ENCODE results near the gene POLR1G.

- TF ChIP-seq, protein P1, sequence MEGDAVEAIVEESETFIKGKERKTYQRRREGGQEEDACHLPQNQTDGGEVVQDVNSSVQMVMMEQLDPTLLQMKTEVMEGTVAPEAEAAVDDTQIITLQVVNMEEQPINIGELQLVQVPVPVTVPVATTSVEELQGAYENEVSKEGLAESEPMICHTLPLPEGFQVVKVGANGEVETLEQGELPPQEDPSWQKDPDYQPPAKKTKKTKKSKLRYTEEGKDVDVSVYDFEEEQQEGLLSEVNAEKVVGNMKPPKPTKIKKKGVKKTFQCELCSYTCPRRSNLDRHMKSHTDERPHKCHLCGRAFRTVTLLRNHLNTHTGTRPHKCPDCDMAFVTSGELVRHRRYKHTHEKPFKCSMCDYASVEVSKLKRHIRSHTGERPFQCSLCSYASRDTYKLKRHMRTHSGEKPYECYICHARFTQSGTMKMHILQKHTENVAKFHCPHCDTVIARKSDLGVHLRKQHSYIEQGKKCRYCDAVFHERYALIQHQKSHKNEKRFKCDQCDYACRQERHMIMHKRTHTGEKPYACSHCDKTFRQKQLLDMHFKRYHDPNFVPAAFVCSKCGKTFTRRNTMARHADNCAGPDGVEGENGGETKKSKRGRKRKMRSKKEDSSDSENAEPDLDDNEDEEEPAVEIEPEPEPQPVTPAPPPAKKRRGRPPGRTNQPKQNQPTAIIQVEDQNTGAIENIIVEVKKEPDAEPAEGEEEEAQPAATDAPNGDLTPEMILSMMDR (IDR thresholded peaks at IDR 0.05 in 8 of 11, conservative IDR thresholded peaks at IDR 0.05 in 3 of 11) = no peak
- no peak for TF ChIP-seq POLR2A (IDR thresholded peaks at IDR 0.05)
- no peak for TF ChIP-seq POLR2AphosphoS5 (IDR thresholded peaks at IDR 0.05)
Measured at GRCh38 chr19:45408830-45409556, 2.5 kb downstream of the POLR1G start.

Data from spleen (tissue), 7 donors.